ENCODE data around the gene MUC5AC. TPM values are rescaled to one million over a fixed set of nuclear protein-coding genes. Genes with fewer than 3 reads are reported as not detected.

Gene MUC5AC
- total and polyA plus RNA-seq, 2 donors (not counting 1 experiment from before 2014, with no cell fraction given): not detected

DNA sequence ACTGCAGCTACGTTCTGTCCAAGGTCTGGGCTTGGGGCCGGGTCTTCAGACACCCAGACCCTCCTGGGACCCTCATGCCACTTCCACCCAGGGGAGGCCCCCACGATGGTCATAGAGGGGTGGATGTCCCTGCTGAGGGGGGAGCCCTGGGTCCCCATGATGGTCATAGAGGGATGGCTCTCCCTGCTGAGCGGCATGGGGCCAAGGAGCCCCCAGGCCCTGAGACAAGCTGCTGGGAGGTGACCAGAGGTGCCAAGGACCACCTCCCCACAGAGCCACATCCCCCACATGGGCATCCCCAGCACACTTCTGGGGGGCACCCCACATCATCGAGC is 72.3 kb downstream of the MUC5AC start:
- Histone ChIP-seq H4K20me1 (ENCODE audit: control insufficient read depth, extremely low read depth, insufficient read depth, low read length) (no peaks in the 10 kb centered on the region), H3K27me3 (ENCODE audit: control insufficient read depth, insufficient read depth, low read length) (no peaks in the 10 kb centered on the region), H2AFZ (ENCODE audit: low read length) (no peak overlapping the region), H3K27ac (ENCODE audit: insufficient read depth, low read length) (no peak overlapping the region), H3K9ac (ENCODE audit: insufficient read depth, low read length) (no peak overlapping the region), H3K79me2 (ENCODE audit: control insufficient read depth, insufficient read depth, low read length) (no peaks in the 10 kb centered on the region), H3K4me1 (ENCODE audit: control insufficient read depth, extremely low read depth, insufficient read depth, low read length) (no peaks in the 10 kb centered on the region), H3K4me2 (ENCODE audit: extremely low read depth, insufficient read depth, low read length) (no peak overlapping the region), H3K36me3 (ENCODE audit: control insufficient read depth, insufficient read depth, low read length) (no peaks in the 10 kb centered on the region), H3K4me3 (replicated peaks in 1 of 4; ENCODE audit: control extremely low read depth in 1 of 4, insufficient read depth in 1 of 4, low read depth in 3 of 4, low read length in 4 of 4) (no peak overlapping the region), H3K9me3 (ENCODE audit: control insufficient read depth, insufficient read depth, low read depth, low read length) (no peaks in the 10 kb centered on the region)
- TF ChIP-seq, protein P1, sequence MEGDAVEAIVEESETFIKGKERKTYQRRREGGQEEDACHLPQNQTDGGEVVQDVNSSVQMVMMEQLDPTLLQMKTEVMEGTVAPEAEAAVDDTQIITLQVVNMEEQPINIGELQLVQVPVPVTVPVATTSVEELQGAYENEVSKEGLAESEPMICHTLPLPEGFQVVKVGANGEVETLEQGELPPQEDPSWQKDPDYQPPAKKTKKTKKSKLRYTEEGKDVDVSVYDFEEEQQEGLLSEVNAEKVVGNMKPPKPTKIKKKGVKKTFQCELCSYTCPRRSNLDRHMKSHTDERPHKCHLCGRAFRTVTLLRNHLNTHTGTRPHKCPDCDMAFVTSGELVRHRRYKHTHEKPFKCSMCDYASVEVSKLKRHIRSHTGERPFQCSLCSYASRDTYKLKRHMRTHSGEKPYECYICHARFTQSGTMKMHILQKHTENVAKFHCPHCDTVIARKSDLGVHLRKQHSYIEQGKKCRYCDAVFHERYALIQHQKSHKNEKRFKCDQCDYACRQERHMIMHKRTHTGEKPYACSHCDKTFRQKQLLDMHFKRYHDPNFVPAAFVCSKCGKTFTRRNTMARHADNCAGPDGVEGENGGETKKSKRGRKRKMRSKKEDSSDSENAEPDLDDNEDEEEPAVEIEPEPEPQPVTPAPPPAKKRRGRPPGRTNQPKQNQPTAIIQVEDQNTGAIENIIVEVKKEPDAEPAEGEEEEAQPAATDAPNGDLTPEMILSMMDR (conservative IDR thresholded peaks at IDR 0.05 in 1 of 2, IDR thresholded peaks at IDR 0.05 in 1 of 2; ENCODE audit: low read depth in 1 of 2, low read length in 2 of 2): no peak
- TF ChIP-seq EZH2 (IDR thresholded peaks at IDR 0.05; ENCODE audit: low read length, missing control alignments): no peak
- no peak for DNase-seq (ENCODE audit: low read depth in 2 of 2)

DNA sequence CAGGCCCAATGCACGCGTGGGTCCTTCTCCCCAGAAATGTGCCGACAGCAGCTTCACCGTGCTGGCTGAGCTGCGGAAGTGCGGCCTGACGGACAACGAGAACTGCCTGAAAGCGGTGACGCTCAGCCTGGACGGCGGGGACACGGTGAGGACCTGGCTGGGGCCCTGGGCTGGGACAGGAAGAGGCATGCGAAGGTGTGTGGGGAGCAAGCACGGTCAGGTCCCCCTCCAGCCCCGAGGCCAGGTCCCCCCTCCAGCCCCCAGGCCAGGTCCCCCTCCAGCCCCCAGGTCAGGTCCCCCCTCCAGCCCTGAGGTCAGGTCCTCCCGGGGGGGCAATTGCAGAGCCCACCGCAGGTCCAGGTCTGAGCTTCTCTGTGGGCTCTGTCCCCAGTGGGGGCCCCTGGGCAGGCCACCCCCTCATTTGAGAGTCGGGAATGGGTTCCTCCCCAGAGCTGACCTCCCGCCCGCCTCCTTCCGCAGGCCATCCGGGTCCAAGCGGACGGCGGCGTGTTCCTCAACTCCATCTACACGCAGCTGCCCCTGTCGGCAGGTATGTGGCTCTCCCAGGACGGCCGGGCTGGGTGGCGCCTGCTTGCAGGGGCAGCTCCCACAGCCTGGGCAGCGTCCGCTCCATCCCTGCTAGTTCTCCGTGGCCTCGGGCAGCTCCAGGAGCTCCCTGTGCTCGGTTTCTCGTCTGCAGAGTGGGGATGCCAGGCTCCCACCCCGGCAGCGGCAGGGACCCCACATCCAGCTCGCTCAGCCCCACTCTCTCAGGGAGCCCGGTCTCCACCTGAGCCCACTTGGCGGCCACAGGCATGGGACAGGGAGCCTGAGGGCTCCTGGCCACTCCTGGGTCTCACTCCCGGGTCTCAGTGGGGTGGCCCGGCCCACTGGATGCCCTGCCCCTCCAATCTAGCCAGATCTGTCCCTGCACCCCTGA is 73.0 kb downstream of the MUC5AC start:
- H2AFZ ChIP-seq (ENCODE audit: low read length): no peak overlapping the region
- no peak overlapping the region for H3K4me3 ChIP-seq (replicated peaks in 1 of 4; ENCODE audit: control extremely low read depth in 1 of 4, insufficient read depth in 1 of 4, low read depth in 3 of 4, low read length in 4 of 4)
- H3K9ac ChIP-seq (ENCODE audit: insufficient read depth, low read length): no peak overlapping the region
- no peaks in the 10 kb centered on the region for H3K27me3 ChIP-seq (ENCODE audit: control insufficient read depth, insufficient read depth, low read length)
- TF ChIP-seq EZH2 (IDR thresholded peaks at IDR 0.05; ENCODE audit: low read length, missing control alignments): no peak
- TF ChIP-seq, protein P1 (conservative IDR thresholded peaks at IDR 0.05 in 1 of 2, IDR thresholded peaks at IDR 0.05 in 1 of 2; ENCODE audit: low read depth in 1 of 2, low read length in 2 of 2): no peak
- no peaks in the 10 kb centered on the region for H3K9me3 ChIP-seq (ENCODE audit: control insufficient read depth, insufficient read depth, low read depth, low read length)
- no peaks in the 10 kb centered on the region for H3K4me1 ChIP-seq (ENCODE audit: control insufficient read depth, extremely low read depth, insufficient read depth, low read length)
- no peak overlapping the region for H3K4me2 ChIP-seq (ENCODE audit: extremely low read depth, insufficient read depth, low read length)
- H3K36me3 ChIP-seq (ENCODE audit: control insufficient read depth, insufficient read depth, low read length): no peaks in the 10 kb centered on the region
- H4K20me1 ChIP-seq (ENCODE audit: control insufficient read depth, extremely low read depth, insufficient read depth, low read length): no peaks in the 10 kb centered on the region
- no peaks in the 10 kb centered on the region for H3K79me2 ChIP-seq (ENCODE audit: control insufficient read depth, insufficient read depth, low read length)
- no peak overlapping the region for H3K27ac ChIP-seq (ENCODE audit: insufficient read depth, low read length)
- DNase-seq (ENCODE audit: low read depth in 2 of 2): no peak

DNA sequence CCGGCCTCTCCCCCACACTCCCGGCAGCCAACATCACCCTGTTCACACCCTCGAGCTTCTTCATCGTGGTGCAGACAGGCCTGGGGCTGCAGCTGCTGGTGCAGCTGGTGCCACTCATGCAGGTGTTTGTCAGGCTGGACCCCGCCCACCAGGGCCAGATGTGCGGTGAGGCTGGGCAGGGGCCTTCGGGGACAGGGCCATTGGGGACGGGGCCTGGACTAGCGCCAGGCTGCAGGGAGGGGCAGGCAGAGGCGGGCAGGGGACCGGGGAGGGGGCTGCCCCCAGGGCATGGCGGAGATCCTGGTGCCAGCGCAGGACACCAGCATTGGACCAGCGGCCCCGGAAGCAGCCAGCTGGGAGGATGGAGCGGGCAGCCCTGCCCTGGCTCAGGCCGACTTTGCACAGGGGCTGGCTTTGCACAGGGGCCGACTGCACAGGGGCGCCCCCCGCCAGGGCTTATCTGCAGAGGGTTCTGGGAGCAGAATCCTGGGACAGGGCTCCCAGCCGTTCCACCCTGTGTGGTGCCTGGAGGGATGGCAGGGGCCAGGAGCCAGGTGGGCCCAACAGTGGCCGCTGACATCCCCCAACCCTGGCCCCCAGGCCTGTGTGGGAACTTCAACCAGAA is 73.8 kb downstream of the MUC5AC start:
- Histone ChIP-seq H3K9me3 (ENCODE audit: control insufficient read depth, insufficient read depth, low read depth, low read length) (no peaks in the 10 kb centered on the region), H3K27me3 (ENCODE audit: control insufficient read depth, insufficient read depth, low read length) (no peaks in the 10 kb centered on the region), H3K36me3 (ENCODE audit: control insufficient read depth, insufficient read depth, low read length) (no peaks in the 10 kb centered on the region), H2AFZ (ENCODE audit: low read length) (no peak overlapping the region), H3K4me3 (replicated peaks in 1 of 4; ENCODE audit: control extremely low read depth in 1 of 4, insufficient read depth in 1 of 4, low read depth in 3 of 4, low read length in 4 of 4) (no peak overlapping the region), H3K27ac (ENCODE audit: insufficient read depth, low read length) (no peak overlapping the region), H3K4me1 (ENCODE audit: control insufficient read depth, extremely low read depth, insufficient read depth, low read length) (no peaks in the 10 kb centered on the region), H3K9ac (ENCODE audit: insufficient read depth, low read length) (no peak overlapping the region), H4K20me1 (ENCODE audit: control insufficient read depth, extremely low read depth, insufficient read depth, low read length) (no peaks in the 10 kb centered on the region), H3K79me2 (ENCODE audit: control insufficient read depth, insufficient read depth, low read length) (no peaks in the 10 kb centered on the region), H3K4me2 (ENCODE audit: extremely low read depth, insufficient read depth, low read length) (no peak overlapping the region)
- TF ChIP-seq EZH2 (IDR thresholded peaks at IDR 0.05; ENCODE audit: low read length, missing control alignments): no peak
- no peak for DNase-seq (ENCODE audit: low read depth in 2 of 2)
